HL-60 (cell line): ENCODE measurements around the gene ISG15.
A peak's percentile ranks its signal among the peaks of the same experiment; 100 is the strongest.

Experiments used
- DNase-seq, 2 experiments: peaks; one replicate each; pipeline ENCODE4 v3.0.0-alpha.2; 2010 to 2020; ENCODE audit warnings: low read depth in 1 of 2, low spot score in 1 of 2
- H3K27ac ChIP-seq: fragments of 250-450 bp; sonication (Bioruptor Pico); replicated peaks from 2 replicates; pipeline ENCODE4 v1.5.1; 2020; ENCODE audit warnings: mild to moderate bottlenecking, moderate library complexity
- H3K27me3 ChIP-seq: fragments of 250-450 bp; sonication (Bioruptor Pico); 2 replicates; pipeline ENCODE4 v1.5.1; 2021; ENCODE audit warnings: mild to moderate bottlenecking, moderate library complexity; ENCODE audit not compliant: insufficient read depth, poor library complexity, severe bottlenecking
- H3K4me3 ChIP-seq: replicated peaks from 2 replicates; pipeline ENCODE4 v1.5.1; 2011; ENCODE audit warnings: mild to moderate bottlenecking, control low read depth, low read length; ENCODE audit not compliant: insufficient read depth
- CTCF ChIP-seq: IDR thresholded peaks from one replicate; pipeline ENCODE4 v1.5.1; 2011; ENCODE audit warnings: low read length, control low read depth, inconsistent platforms; ENCODE audit not compliant: insufficient read depth
- GABPA ChIP-seq: IDR thresholded peaks from 2 replicates; pipeline ENCODE4 v1.6.1; 2012; ENCODE audit warnings: low read depth
- POLR2AphosphoS5 ChIP-seq: IDR thresholded peaks from 2 replicates; pipeline ENCODE4 v1.6.1; 2012; ENCODE audit warnings: low read depth
- REST ChIP-seq: IDR thresholded peaks from 2 replicates; pipeline ENCODE4 v1.6.1; 2012; ENCODE audit warnings: low read depth; ENCODE audit not compliant: insufficient replicate concordance
- SPI1 ChIP-seq: IDR thresholded peaks from 2 replicates; pipeline ENCODE4 v1.6.1; 2012; ENCODE audit warnings: low read depth, mild to moderate bottlenecking, borderline replicate concordance

The ISG15 gene

DNA sequence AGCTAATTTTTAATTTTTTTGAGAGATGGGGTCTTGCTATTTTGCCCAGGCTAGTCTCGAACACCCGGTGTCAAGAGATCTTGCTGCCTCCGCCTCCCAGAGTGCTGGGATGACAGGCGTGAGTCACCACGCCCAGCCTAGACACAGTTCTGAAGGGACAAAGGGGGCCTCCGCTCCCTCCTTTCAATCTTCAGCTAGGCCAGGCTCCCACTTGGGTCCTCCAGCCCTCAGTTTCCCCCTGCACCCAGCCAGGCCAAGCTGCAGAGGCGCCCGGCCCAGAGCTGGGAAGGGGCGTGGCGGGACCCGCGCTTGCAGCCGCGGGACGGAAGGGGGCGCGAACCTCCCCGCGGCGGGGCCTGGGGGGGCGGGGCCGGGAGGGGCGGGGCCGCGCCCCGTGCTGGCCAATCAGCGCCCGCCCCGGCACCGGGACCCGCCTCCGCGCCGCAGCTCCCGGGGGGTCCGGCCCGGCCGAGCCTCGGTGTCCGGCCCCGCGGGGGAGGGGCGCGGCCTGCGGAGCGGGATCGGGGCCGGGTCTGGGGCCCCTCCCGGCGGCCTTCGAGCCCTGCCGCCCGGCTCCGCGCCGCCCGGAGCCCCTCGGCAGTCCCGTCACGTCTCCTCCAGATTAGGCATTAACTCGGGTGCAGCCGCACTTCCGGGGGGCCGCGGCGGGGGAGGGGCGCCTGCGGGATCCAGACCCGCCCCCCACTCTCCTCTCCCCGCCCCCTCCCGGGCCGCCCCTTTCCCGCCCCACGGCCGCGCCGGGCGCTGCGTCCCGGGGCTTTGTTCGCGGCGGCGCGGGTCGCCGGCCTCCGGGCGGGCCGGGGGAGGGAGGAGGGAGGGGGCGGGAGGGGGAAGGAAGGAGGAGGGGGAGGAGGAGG, 6.1 kb downstream of the ISG15 start:
- DNase-seq, result peak in 1 of 2 experiments; percentile 48
- Histone ChIP-seq H3K27ac (no peak overlapping the region), H3K27me3 (peaks cover 21% of the 10 kb centered on the region), H3K4me3 (peak overlapping the region; percentile 47)
- peak; percentile 7 for TF ChIP-seq CTCF
- no peak for TF ChIP-seq SPI1

DNA sequence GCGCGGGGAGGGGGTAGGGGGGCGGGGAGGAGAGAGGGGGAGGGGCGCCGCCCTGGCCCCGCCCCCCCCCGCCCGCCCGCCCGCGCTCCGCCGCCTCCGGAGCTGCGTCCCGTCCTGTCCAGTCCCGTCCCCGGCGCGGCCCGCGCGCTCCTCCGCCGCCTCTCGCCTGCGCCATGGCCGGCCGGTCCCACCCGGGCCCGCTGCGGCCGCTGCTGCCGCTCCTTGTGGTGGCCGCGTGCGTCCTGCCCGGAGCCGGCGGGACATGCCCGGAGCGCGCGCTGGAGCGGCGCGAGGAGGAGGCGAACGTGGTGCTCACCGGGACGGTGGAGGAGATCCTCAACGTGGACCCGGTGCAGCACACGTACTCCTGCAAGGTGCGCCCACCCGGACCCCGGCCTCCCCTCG, 6.7 kb downstream of the ISG15 start, which contains the start of gene AGRN:
AGRN (plus strand) TSS at position 121 of the 405 bp plus-strand sequence; CDS start at position 174, 53 bp downstream.
- Histone ChIP-seq H3K27me3 (peaks cover 21% of the 10 kb centered on the region), H3K27ac (no peak within 1 kb of the TSS), H3K4me3 (peak within 1 kb of the TSS; percentile 47)
- no peak for DNase-seq
- no peak for TF ChIP-seq SPI1
- TF ChIP-seq CTCF, result no peak
- TF ChIP-seq GABPA, result no peak
- no peak for TF ChIP-seq POLR2AphosphoS5
- no peak for TF ChIP-seq REST

DNA sequence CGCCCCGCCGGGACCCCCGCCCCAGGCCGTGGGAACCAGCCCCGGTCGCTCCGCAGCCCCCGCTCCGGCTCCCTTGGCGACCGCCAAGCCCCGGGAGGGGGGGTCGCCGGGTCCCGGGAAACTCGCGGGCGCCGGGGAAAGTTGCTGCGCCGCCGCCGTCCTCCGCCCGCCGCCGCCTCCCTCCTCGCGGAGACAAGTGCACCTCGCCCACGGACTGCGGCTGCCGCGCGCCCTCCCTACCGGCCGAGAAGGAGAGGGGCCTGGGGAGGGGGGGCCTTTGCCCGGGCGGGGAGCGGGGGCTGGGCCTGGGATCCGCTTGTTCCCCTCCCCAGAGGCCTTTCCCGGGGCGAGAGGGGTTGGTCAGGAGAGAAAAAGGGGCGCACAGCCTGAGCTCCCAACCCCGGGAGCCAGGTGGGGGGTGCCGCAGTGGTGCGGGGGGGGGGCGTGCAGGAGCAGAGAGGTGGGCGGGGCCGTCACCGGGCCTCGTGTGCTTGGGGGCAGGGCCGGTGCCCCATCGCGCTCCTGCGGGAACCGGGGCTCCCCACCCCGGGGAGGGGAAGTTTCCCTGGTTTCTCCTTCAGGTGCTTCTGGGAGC, 7.2 kb downstream of the ISG15 start:
- no peak overlapping the region for H3K27ac ChIP-seq
- no peak for DNase-seq
- peaks cover 21% of the 10 kb centered on the region for H3K27me3 ChIP-seq
- H3K4me3 ChIP-seq, result peak overlapping the region; percentile 47
- TF ChIP-seq SPI1, result no peak
- TF ChIP-seq POLR2AphosphoS5, result no peak
- no peak for TF ChIP-seq GABPA
- TF ChIP-seq CTCF, result no peak
- TF ChIP-seq REST, result no peak
